Measurements from ENCODE around the gene MRPS9.

Gene MRPS9

DNA sequence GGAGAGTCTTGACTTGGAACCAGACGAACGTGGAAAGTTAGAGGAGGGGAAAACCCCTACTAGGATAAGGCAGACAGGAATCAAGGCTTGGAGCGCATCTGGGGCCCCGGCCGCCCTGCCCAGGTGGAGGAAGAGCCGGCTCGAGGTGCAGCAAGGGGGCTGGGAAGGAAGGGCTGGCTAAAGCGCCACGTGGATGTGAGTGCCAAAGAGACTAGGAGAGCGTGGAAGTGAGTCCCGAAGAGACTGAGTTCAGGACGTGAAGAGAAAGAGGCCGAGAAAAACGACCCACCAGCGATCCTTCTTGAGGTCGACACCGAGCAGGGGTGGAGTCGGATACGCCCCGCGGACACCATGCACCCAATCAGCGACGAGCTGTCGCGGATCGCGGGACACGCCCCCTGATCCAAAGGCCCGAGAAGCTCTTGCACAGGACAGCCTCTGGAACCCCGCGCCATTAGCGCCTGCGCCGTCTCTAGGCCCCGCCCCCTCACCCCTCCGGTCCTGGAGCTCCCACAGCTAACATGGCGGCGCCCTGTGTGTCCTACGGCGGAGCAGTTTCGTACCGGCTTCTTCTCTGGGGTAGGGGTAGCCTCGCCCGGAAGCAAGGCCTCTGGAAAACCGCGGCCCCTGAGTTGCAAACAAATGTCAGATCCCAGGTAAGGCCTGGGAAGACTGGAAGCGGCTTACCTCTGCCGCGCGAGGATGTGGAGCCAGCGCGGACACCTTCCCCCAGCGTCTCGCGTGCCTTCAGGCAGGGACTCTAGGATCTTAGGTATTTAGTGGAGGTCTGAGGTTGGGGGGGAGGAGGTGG is at the start of gene MRPS9:
TSS of gene MRPS9 (plus strand) at position 498 of the 811 bp plus-strand sequence. CDS start at position 522, 24 bp downstream.
- peak; percentile 95 to 96 for DNase-seq

DNA sequence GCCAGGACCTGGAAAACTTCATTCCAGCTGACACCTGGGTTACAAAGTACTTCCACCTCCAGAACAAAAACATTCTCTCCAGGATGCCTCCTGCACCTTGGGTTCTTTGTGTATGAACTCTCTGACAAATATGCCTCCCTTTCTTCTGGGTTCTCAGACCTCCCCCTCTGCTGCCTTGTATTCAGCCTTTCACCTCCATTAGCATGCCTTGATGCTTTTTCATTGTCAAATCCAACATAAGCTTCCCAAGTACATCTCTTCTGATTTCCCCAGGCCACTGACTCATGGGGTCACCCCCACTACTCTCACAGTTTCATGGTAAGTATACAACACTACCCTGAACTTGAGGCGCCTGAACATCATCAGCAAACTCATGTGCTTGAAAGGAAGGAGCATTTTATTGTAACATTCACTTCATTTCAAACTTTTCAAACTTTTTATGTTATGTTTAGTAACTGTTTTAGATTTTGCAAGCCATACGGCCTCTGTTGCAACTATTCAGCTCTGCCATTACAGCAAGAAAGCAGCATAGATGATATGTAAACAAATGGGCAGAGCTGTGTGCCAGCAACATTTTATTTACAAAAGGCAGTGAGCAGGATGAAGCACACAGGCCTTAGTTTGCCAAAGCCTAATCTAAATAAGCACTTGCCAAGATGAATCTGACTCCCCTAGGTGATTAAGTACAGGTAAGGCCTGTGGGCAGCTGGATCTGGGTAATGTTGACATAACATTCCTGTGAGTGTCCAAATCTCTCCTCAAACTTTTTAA is 32.5 kb upstream of the MRPS9 start:
- no peak for DNase-seq

DNA sequence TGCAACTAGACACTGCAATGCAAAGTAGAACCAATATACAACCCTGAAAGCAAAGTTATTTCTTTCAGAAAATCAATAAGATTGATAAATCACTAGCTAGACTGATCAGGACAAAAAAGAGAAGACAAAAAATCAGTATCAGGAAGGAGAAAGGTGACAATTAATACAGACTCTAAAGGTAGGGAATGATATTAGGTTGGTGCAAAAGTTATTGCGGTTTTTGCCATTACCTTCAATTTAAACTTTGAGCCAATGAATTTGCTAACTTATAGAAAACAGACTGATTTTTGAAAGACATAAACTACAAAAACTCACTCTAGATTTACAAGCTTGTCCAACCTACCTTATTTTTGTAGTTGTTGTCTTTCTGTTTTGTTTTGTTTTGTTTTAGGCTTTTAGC is 30.5 kb upstream of the MRPS9 start:
- no peak for DNase-seq

DNA sequence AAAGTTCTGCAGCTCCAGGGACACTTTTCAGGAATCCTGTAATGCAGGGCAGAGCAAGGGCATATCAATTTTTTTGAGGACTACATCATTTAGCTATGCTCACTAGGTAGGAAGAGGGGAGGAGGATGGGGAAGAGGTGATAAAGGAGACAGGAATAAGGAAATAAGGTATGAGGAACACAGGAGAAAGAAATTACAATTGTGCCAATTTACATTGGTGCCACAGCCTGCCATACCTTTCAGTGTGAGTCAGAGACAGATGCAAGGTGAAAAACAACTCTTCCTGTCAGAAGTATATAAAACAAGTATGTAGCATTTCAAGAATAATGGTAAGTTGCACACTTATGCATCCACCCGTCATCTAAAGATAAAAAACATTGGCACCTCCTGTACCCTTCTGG is 5.4 kb upstream of the MRPS9 start:
- no peak for DNase-seq

DNA sequence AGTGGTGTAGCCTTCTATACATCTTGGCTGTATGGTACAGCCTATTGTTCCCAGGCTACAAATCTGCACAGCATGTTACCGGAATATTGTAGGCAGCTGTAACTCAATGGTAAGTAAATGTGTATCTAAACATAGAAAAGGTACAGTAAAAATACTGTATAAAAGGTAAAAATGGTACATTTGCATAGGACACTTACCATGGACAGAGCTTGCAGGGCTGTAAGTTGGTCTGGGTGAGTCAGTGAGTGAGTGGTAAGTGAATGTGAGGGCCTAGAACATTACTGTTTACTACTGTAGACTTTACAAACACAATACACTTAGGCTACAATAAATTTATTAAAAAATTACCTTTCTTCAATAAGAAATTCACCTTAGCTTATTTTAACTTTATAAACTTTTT is 3.7 kb upstream of the MRPS9 start:
- no peak for DNase-seq

DNA sequence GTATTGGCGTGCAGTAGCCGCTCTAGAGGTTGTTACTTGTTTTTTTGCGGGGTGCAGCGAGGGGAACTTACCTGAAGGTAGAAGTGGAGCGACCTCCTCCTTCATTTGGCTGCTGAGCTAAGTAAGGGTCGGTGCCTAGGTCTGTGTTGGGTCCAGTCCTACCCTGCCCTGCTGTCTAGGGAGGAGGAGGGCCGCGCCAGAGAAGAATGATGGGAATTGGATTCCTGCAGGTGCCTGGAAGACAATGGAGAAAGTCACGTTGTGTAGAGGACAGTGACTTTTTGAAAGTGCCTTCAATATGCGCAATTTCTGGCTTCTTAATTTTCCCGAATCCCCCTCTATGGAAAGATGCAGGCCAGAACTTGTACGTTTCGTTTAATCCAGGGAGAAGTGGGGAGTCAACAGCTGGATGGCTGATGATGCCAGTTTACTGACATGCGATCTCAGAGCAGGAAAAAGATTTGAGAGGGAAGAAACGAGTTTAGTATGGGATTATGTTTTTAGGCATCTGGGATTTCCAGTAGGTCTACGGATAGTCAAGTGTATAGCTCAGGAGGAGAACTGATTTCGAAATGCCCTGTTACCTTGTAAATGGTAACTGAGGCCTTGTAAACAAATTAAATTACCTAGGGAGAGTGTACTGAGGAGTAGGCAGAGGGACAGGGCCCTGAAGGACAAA is 653 bp downstream of the MRPS9 start:
- DNase-seq = no peak

DNA sequence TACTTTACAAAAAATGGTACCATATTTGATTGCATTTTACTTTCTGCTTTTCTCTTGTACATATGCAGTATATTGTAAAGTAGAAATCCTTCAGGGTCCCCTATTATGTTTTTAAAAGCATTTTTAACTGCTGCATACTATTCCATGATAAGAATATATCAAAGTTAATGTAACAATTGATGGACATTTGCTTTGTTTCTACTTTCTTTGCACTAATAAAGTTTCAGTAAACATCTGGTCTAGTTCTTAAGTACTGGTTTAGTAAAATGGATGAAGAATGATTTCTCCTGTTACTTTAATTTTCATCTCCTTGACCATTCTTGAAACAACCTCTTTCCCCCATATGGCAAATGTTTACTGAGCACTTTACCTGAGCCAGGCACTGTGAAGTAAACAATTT is 1.7 kb downstream of the MRPS9 start:
- no peak for DNase-seq

DNA sequence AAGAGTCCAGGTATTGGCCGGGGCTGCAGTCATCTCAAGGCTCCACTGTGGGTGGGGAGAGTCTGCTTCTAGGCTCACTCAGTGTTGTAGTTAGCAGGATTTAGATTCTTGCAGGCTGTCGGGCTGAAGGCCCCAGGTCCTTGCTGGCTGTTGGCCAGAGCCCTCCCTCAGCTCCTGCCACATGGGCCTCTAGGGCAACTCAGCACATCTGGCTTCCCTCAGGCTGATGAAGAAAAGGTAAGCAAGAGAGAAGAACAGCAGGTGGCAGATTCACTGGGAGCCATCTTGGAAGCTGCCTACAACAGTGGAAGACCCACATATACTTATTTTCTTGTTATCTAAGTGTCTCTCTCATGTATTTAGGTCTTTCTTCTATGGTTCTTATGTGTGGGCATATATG is 4.3 kb downstream of the MRPS9 start:
- no peak for DNase-seq

DNA sequence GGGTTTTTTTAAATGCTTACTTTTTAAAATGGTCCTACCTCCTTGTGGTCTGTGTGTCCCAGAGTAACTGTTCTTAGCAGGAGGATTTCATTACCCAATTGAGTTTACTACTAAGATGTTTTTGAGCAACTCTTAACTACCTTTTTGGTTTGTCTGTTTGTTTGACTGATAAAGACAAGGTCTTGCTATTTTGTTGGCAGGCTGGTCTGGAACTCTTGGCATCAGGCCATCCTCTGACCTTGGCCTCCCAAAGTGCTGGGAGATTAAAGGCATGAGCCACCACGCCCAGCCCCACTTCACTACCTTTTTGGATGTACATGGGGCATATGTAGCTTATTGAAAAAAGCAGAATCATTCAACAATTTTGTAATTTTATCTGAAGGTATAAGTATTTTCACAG is 14.9 kb downstream of the MRPS9 start:
- DNase-seq = no peak

DNA sequence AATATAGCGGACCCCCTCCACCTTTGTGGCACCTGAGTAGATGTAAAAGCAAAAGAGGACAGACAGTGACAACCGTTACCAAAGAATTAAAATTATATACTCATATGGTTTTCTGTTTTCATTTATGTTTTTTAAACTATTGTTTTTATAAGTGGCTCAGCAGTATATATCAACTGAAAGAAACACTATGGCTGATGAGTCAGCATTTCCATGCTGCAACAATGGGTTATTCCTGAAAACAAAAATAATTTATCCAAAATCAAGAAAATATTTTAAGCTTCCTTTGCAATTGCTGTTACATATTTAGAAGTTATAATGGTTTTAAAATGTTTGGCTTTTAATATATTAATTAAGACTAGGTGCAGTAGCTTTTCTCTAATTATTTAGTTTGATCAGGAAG is 17.7 kb downstream of the MRPS9 start:
- DNase-seq = no peak

DNA sequence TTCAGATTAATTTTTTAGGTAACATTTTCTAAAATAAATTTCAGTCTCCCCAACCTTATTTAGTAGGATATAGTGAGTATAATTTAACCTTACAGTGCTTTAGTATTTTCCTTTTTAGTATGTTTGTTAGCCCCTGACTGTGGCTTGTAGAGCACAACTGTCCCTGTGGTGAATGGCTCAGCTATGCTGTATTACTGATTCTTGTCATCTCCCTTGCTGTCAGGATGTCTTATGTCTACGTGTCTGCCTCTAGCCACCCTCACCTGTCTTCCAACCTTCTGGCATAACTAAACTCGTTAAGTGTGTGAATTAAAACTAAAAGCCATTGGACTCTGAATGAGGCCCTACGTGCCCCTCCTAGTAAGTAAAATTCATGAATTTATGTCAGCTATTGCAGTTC is 18.4 kb downstream of the MRPS9 start:
- no peak for DNase-seq

DNA sequence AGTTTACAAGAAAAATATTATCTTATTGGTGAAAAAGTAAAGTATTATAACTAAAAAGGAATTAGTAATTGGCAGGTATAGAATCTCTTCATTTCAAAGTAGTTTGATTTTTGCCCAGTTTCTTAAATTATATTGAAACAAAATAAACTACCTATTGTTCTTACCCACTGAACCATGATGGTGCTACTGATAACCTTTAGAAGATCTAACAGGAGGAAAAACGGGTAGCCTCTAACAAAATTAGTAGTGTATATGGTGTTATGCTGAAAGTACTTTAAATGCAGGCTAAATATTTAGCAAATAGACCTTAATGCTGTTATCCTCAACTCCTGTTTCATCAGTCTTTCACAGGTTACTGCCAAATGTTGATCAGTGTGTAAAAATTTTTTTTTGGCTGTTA is 19.1 kb downstream of the MRPS9 start:
- DNase-seq = no peak

DNA sequence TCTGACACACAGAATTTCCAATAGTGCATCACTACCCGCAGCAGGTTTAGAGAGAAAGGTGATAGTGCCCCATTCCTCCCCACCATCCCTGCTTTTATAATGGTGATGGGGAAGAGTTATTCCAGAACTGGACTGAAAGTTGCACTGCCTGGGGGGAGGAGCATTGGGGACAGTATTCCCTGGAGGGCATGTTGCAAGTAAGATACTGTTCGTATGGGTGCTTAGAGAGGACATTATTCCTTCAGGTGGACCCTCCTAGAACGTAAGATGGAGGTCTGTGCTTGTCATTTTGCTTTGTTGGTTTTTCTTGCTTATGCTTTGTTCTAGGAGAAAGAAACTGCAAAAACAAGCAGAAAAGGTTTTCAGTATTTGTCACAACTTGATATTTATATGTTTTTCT is 23.7 kb downstream of the MRPS9 start:
- no peak for DNase-seq

DNA sequence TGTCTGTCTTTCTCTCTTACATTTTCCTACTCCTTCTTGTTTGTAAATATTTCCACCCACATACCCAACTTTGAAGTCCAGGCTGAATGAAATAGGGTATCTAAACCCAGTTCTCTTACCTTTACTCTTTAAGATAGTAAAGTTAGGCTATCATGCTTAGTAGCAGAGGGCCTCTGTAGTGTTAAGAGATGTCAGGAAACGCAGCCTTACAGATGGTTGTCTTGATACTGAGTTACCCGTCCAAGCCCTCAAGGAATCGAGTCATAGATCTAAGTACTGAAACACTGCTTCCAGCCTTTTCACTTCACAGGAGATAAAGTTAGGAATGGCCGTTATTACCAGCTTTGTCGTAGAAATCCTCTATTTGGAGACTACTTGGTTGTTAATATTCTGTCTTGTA is 24.3 kb downstream of the MRPS9 start:
- no peak for DNase-seq

DNA sequence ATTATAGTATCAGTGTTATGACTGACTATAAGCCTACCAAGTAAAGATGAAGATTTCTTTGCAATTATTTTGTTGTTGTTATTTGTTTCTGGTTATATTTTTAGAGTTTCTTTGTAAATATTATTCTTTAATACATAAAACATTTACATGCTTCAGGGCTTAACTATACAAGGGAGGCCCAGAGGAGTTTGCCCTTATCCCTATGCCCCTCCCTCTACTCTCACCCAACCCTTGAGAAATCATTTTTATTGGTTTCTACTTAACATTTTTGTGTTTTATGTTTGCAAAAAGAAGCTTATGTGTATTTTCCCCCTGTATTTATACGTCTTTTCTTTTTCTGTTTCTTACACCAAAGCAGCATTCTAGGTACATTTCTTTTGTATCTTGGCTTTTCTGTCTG is 30.5 kb downstream of the MRPS9 start:
- no peak for DNase-seq

DNA sequence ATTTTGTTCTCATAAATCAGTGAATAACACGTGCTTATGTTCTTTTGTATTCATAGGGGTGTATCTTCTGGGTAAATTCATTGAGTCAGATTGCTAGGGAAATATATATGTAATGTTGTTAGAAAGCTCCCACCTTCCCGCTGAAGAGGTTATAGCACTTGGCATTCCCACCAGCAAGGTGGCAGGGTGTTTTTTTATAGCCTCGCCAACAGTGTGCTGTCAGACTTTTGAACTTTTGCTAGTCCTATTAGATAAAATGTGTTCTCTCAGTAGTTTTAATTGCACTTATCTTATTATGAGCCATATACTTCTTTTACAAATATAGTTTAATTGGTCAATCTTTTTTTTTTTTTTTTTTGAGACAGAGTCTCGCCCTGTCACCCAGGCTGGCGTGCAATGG is 31.0 kb downstream of the MRPS9 start:
- no peak for DNase-seq

DNA sequence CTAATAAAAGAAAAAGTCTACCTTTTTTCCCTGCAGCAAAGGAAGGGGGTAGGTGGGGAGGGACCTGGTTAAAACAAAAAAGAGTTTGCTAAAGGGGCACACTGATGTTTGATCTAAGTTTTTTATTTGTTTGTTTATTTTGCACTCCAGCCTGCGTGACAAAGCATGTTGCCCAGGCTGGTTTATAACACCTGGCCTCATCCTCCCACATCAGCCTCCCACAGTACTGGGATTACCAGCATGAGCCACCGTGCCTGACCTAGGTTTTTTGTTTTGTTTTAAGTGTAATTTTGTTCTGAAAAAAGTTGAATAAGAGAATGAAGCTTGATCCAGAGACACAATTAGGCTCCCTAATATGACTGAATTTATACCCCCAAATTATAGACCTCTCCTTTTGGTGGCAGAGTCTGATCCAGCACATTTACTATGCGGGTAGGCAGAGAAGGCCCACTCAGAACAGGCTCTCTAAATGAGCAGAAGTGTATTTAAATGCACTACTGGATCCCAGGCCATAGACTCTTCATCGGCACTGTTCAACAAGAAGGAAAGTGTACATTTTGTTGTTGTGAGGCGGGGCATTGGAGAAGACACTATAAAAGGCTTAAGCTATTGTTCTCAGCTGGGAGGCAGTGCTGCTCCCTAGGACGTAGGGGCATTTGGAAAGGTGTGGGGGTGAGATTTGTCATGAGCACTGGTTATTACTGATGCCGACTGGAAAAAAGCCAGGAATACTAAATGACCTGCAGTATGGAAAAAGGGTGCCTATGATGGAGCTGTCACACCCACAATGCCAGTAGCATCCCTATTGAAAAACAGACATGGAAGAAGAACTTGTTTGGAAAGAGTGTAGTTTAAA is 32.4 kb downstream of the MRPS9 start:
- no peak for DNase-seq

DNA sequence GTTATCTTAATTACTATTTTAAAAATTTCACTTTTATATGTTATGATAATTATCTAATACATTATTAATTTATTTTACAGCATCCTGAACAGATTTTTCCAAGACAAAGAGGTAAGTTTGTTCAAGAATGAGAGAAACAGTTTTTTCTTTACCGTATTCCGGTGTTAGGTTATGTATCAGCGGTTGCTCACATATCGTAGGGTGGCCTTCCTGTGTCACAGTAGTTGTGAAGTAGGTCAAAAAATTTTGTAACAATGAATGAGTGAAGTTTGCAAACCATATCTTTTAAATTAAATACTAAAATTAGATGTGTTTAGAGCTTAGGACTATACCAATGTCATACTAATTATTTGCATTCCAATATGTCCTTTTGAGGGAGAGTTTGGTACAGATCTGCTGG is 33.5 kb downstream of the MRPS9 start:
- DNase-seq = no peak

DNA sequence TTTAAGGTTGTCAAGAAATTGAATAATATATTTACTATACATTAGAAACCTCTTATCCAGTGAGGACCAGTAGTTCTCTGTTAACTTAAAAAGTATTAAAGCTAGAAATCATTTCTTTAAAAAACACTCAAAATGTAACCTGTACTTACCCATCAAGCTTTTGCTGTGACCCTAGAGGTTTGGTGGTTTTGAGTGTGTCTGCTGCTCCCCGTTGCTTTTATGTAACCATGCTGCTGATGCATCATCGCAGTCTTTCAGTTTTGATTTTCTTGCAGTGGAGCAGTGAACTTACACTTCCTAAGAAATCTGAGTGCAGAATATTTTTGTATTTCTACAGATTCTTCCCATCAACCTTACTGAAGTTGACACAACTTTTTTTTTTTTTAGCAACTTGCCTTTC is 34.2 kb downstream of the MRPS9 start:
- no peak for DNase-seq

DNA sequence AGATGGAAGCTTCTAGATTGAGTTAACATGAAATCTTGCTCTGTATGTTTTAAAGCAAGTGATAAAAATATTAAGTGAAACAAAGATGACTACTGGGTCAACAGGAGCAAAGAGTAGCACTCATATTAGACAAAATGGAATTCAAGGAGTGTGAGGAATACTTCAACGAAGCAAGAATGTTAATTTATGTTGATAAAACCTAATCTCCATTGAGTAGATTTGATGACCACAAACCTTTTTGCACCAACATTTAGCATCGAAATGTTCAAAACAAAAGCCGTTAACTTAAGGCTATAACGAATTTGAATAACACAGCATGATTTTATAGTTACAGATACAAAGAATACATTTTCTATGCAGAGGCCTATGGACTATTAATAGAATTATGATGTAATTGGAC is 35.7 kb downstream of the MRPS9 start:
- DNase-seq = no peak

DNA sequence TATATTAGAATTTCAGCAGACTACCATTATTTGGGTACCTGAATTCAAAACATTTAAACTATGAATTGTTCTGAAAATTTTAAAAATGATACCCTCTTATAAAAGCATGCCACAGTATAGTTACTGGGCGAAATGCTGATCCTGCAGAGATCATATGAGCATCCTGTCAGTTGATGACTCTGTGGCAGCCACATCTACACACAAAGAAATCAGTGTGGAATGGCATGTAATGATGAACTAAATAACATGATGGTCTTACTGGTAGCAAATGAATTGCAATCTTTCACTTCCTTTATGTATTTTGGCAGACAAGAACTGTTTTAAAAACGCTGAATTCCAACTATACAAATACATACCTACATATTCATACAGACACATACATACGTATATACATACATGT is 38.3 kb downstream of the MRPS9 start:
- no peak for DNase-seq

DNA sequence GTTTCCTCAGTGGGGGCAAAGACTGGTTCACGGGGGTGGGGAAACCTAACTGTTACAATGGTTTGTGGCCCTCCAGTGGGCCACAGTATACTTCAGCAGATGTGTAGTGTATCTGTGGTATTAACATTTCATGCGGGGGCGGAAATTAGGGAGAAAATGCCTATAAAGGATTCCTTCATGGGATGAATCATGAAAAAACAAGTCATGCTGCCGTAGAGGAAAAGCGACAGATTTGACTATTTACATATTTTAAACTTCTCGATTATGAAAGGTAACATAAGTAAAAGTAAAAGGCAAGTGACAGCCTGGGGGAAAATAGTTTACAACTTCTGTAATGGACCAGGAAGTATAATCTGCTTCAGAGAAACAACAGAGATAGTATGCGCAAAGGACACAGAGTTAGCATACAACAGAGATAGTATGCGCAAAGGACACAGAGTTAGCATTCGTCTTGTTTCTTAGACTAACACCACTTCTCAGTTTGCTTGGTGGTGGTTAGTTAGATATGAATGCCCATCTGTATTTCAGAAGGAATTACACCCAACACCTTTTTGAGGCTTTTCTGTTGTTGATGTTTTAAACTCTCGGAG is 41.1 kb downstream of the MRPS9 start:
- DNase-seq = no peak

DNA sequence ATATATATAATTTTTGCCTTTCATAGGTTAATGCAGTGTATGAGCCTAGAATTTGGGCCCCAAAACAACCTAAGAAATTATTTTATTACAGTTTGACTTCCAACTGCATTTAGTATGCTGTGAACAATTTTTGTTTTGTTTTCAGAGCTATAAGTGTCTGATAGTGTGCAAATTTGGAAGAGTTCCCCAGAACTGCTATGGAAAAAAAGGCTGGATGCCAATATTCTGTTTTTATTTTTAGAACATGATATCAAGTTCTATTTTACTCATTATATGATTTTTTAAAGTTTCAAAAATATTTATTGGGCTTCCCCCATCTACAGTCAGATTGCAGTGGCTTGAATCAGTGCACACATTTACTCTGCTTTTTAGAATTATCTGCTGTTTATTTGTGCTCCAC is 42.6 kb downstream of the MRPS9 start:
- no peak for DNase-seq

Data from NCI-H1930 (cell line).